Body of pancreas (tissue), 4 donors: ENCODE data around the gene CACNG4.

Experiments
- CTCF ChIP-seq, 7 experiments: fragments of 450-650 bp in 4 of 7; fragments of 200-600 bp in 3 of 7; sonication (generic) in 3 of 7; IDR thresholded peaks; one replicate each; pipeline ENCODE4 v1.5.1; 2016 to 2019; ENCODE audit warnings: antibody characterized with exemption in 7 of 7
- POLR2A ChIP-seq, 3 donors: fragments of 450-650 bp; IDR thresholded peaks; one replicate each; pipeline ENCODE4 v1.6.1; 2016; ENCODE audit warnings: antibody characterized with exemption in 3 of 3, mild to moderate bottlenecking in 2 of 3

- no peak for TF ChIP-seq CTCF (IDR thresholded peaks at IDR 0.05)
- no peak for TF ChIP-seq POLR2A (IDR thresholded peaks at IDR 0.05)
Observed at GRCh38 chr17:67019809-67020208, 55.3 kb downstream of the CACNG4 start.
